ENCODE results near the gene RFX5.

- TF ChIP-seq, protein P1, sequence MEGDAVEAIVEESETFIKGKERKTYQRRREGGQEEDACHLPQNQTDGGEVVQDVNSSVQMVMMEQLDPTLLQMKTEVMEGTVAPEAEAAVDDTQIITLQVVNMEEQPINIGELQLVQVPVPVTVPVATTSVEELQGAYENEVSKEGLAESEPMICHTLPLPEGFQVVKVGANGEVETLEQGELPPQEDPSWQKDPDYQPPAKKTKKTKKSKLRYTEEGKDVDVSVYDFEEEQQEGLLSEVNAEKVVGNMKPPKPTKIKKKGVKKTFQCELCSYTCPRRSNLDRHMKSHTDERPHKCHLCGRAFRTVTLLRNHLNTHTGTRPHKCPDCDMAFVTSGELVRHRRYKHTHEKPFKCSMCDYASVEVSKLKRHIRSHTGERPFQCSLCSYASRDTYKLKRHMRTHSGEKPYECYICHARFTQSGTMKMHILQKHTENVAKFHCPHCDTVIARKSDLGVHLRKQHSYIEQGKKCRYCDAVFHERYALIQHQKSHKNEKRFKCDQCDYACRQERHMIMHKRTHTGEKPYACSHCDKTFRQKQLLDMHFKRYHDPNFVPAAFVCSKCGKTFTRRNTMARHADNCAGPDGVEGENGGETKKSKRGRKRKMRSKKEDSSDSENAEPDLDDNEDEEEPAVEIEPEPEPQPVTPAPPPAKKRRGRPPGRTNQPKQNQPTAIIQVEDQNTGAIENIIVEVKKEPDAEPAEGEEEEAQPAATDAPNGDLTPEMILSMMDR (IDR thresholded peaks at IDR 0.05): no peak
- no peak for TF ChIP-seq EP300 (IDR thresholded peaks at IDR 0.05)
- no peak for TF ChIP-seq POLR2A (IDR thresholded peaks at IDR 0.05)
These were observed 52.1 kb downstream of the RFX5 start for GRCh38 chr1:151294742-151295462.

Data from sigmoid colon (tissue), 4 donors.